Stomach (tissue), 9 donors: ENCODE data around the gene C9. TPM values are rescaled to one million over a fixed set of nuclear protein-coding genes. Genes with fewer than 3 reads are reported as not detected.

Experiments
- DNase-seq, 2 donors: peaks; one replicate each; pipeline versions ENCODE4 v3.0.0 to v3.0.0-alpha.2; 2013 to 2019
- H3K27ac ChIP-seq, 5 donors: fragments of 200-600 bp in 4 of 5; sonication (generic) in 4 of 5; one replicate each; pipeline ENCODE4 v1.5.1; 2013 to 2019; ENCODE audit warnings: mild to moderate bottlenecking in 1 of 5, moderate library complexity in 1 of 5
- H3K27me3 ChIP-seq, 3 donors: fragments of 200-600 bp; sonication (generic); one replicate each; pipeline ENCODE4 v1.5.1; 2017 to 2019; ENCODE audit warnings: mixed run types in 1 of 3
- H3K36me3 ChIP-seq, 4 donors: fragments of 200-600 bp; sonication (generic); 1 replicate in 3 of 4; 2 replicates in 1 of 4; pipeline ENCODE4 v1.5.1; 2016 to 2019
- H3K4me1 ChIP-seq, 4 donors: fragments of 200-600 bp; sonication (generic); one replicate each; pipeline ENCODE4 v1.5.1; 2016 to 2019
- H3K4me3 ChIP-seq, 4 donors: fragments of 200-600 bp; sonication (generic) in 3 of 4; one replicate each; pipeline ENCODE4 v1.5.1; 2016 to 2019; ENCODE audit warnings: mild to moderate bottlenecking in 1 of 4
- H3K9me3 ChIP-seq, 4 donors: fragments of 200-600 bp; sonication (generic); one replicate each; pipeline ENCODE4 v1.5.1; 2016 to 2019
- CTCF ChIP-seq, 7 experiments: fragments of 450-650 bp in 4 of 7; fragments of 200-600 bp in 3 of 7; sonication (generic) in 3 of 7; IDR thresholded peaks; one replicate each; pipeline ENCODE4 v1.5.1; 2016 to 2019; ENCODE audit warnings: antibody characterized with exemption in 7 of 7, control low read depth in 2 of 7, mild to moderate bottlenecking in 1 of 7
- EP300 ChIP-seq: sonication (generic); formaldehyde crosslinking; IDR thresholded peaks from one replicate; pipeline ENCODE4 v1.6.1; 2017; ENCODE audit warnings: antibody characterized with exemption
- POLR2A ChIP-seq, 4 donors: fragments of 450-650 bp; IDR thresholded peaks; one replicate each; pipeline ENCODE4 v1.6.1; 2016; ENCODE audit warnings: antibody characterized with exemption in 4 of 4, control low read depth in 2 of 4, mild to moderate bottlenecking in 1 of 4, moderate library complexity in 1 of 4
- POLR2AphosphoS5 ChIP-seq, 3 donors: sonication (generic); formaldehyde crosslinking; IDR thresholded peaks; one replicate each; pipeline ENCODE4 v1.6.1; 2016; ENCODE audit warnings: antibody characterized with exemption in 3 of 3
- WGBS, 5 donors: extraction: QIAGEN DNeasy Blood & Tissue Kit in 3 of 5; methylation state at CpG; one replicate each; pipeline versions ENCODE4 v1.1.5 to v1.1.7; 2013 to 2018; 5-methylcytosine and 5-hydroxymethylcytosine counted together
- intact Hi-C: fragments of 100-400 bp; cut with DNase I; formaldehyde crosslinking; loops from one replicate; pipeline ENCODE4 v1.15.1; 2023; ENCODE audit warnings: low total_unique reads
- polyA plus RNA-seq, 3 donors: library from polyadenylated mRNA; stranded (reverse); fragments of 200-250 nt; gene quantifications; one replicate each; pipeline ENCODE4 v1.2.3, GENCODE V29; 2013
- total RNA-seq, 5 donors: library from RNA; depleted of rRNA; stranded (reverse); fragments of >200 nt; gene quantifications; one replicate each; pipeline versions ENCODE4 v1.1.0 to v1.2.3, GENCODE V29; 2014 to 2016
- donor health status: healthy with polysubstance abuse.
- donor health status: Bipolar disorder and iron deficiency.
- donor health status: healthy.

Gene C9
- total and polyA plus RNA-seq, 8 donors: not detected

DNA sequence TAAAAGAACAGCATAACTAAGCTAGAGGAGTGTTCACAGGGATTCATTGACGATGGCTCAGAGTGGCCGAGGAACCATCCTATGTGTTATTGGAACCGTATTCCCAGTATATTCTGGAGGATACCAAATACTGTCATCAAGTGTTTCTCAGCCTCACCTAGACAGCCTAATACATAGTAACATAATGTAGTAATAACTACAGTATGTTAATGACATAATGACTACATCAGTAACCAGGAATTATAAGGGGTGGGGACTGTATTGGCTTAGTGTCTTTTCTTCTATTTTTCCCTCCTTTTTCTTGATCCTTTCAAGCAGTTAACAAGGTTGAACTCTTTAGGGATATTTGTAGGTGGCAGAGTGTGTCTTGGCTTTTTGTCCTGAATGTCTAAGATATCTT, 26.6 kb upstream of the C9 start:
- H3K9me3 ChIP-seq: no peaks in the 10 kb centered on the region
- DNase-seq: no peak
- no peak overlapping the region for H3K27ac ChIP-seq
- no peak overlapping the region for H3K4me3 ChIP-seq
- no peaks in the 10 kb centered on the region for H3K27me3 ChIP-seq
- TF ChIP-seq CTCF (IDR thresholded peaks at IDR 0.05) (no peak), POLR2A (IDR thresholded peaks at IDR 0.05) (no peak), POLR2AphosphoS5 (IDR thresholded peaks at IDR 0.05) (no peak)
- H3K36me3 ChIP-seq: peaks cover 3 to 59% (median 49%) of the 10 kb centered on the region in 4 donors
- H3K4me1 ChIP-seq: peaks cover 0 to 9% (median 4%) of the 10 kb centered on the region in 4 donors
- 94 to 99% (median 97%) methylated on average over 3 of the region's 3 CpGs for WGBS, 5 donors
- intact Hi-C loops: no loop called here

DNA sequence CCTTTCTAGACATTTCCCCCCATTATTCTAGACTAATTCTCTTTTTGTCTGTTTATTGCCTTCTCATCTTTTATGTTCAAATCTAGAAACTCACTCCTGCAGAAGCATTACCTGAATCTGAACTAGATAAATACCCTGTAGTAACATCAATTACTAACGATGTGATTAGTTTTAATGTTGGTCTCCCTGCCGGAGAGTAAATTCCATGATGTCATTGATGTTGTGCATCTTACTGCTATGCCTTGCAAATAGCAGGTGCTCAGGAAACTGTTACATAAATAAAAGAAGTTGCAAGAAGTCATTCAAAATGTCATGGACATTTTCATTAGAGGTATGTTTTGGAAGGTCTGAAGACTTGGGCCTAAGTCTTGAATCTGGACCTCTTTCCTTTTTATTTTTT, 23.0 kb upstream of the C9 start:
- 88 to 94% (median 93%) methylated on average over 2 of the region's 2 CpGs for WGBS, 5 donors

GRCh38 chr5:39384271-39384670, 20.0 kb upstream of the C9 start:
- Histone ChIP-seq H3K4me3 (no peak overlapping the region), H3K9me3 (no peaks in the 10 kb centered on the region), H3K4me1 (no peaks in the 10 kb centered on the region), H3K36me3 (peaks cover 4 to 53% (median 34%) of the 10 kb centered on the region in 4 donors), H3K27me3 (no peaks in the 10 kb centered on the region), H3K27ac (no peak overlapping the region)
- intact Hi-C loops: no loop called here
- WGBS, 5 donors: 76 to 88% (median 83%) methylated on average over 1 of the region's 1 CpG
- no peak for DNase-seq
- TF ChIP-seq CTCF (IDR thresholded peaks at IDR 0.05): no peak
- no peak for TF ChIP-seq POLR2A (IDR thresholded peaks at IDR 0.05)
- TF ChIP-seq POLR2AphosphoS5 (IDR thresholded peaks at IDR 0.05): no peak
- TF ChIP-seq EP300: no peak

More for the DNA sequence above, 23.0 kb upstream of the C9 start:
- no peak for DNase-seq
- Histone ChIP-seq H3K27ac (no peak overlapping the region), H3K36me3 (peaks cover 3 to 58% (median 44%) of the 10 kb centered on the region in 4 donors), H3K4me1 (no peaks in the 10 kb centered on the region), H3K4me3 (no peak overlapping the region), H3K27me3 (no peaks in the 10 kb centered on the region), H3K9me3 (no peaks in the 10 kb centered on the region)
- no peak for TF ChIP-seq EP300
- TF ChIP-seq CTCF (IDR thresholded peaks at IDR 0.05): no peak
- no peak for TF ChIP-seq POLR2A (IDR thresholded peaks at IDR 0.05)
- no peak for TF ChIP-seq POLR2AphosphoS5 (IDR thresholded peaks at IDR 0.05)
- intact Hi-C loops: no loop called here

- TF ChIP-seq POLR2AphosphoS5 (IDR thresholded peaks at IDR 0.05): no peak
- TF ChIP-seq POLR2A (IDR thresholded peaks at IDR 0.05): no peak
- no peak for TF ChIP-seq EP300
- no peak for TF ChIP-seq CTCF (IDR thresholded peaks at IDR 0.05)
- no peak for DNase-seq
- Histone ChIP-seq H3K27me3 (no peaks in the 10 kb centered on the region), H3K4me3 (no peak overlapping the region), H3K36me3 (peaks cover 4 to 44% (median 30%) of the 10 kb centered on the region in 4 donors), H3K27ac (no peak overlapping the region), H3K4me1 (no peaks in the 10 kb centered on the region), H3K9me3 (no peaks in the 10 kb centered on the region)
- intact Hi-C loops: no loop called here
- WGBS, 5 donors: 80 to 92% (median 88%) methylated on average over 3 of the region's 3 CpGs
These were observed 17.1 kb upstream of the C9 start for GRCh38 chr5:39381376-39381775.
